Prostate gland (tissue), 2 donors: ENCODE data around the gene ACVR1.

Experiments used
- POLR2A ChIP-seq: fragments of 450-650 bp; IDR thresholded peaks from one replicate; pipeline ENCODE4 v1.6.1; 2016; ENCODE audit warnings: antibody characterized with exemption, mild to moderate bottlenecking
- TF ChIP-seq, protein P1 (sequence below), 4 experiments: fragments of 200-600 bp in 2 of 4; fragments of 450-650 bp in 2 of 4; sonication (generic) in 2 of 4; IDR thresholded peaks; 1 replicate in 3 of 4; 2 replicates in 1 of 4; pipeline ENCODE4 v1.5.1; 2016 to 2019; ENCODE audit warnings: antibody characterized with exemption in 4 of 4, mild to moderate bottlenecking in 2 of 4, moderate library complexity in 2 of 4

DNA sequence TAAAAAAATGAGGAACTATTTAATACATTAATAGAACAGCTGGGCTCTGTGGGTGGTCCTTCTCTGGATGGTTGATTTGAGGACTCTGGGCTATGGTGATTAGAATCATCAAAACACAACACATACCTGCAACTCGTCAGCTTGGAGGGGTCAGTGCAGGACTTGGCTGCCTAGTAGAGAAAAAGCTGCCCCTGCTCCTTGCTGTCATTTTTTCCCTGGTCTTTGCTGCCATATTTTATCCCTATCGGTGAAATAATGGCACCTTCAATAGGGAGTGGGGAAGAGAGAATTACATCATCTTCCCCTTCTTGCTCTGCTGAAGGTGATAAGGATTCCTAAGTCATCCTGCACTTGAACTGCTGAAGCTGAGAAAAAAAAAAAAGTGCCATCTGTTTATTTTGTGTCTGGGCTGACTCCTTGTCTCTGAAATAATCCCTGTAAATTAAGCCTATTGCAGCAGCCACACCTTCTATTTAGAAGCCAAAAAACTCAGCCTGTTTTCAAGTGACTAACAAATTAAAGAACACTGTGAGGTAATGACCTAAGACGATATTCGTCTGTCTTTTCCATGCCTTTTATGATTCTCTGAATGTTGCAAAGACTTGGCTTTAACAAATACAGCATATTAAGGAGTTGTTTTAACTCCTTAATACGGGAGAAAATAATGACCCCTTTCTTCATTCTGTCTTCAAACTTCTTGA lies 89.3 kb downstream of the ACVR1 start:
- TF ChIP-seq, protein P1, sequence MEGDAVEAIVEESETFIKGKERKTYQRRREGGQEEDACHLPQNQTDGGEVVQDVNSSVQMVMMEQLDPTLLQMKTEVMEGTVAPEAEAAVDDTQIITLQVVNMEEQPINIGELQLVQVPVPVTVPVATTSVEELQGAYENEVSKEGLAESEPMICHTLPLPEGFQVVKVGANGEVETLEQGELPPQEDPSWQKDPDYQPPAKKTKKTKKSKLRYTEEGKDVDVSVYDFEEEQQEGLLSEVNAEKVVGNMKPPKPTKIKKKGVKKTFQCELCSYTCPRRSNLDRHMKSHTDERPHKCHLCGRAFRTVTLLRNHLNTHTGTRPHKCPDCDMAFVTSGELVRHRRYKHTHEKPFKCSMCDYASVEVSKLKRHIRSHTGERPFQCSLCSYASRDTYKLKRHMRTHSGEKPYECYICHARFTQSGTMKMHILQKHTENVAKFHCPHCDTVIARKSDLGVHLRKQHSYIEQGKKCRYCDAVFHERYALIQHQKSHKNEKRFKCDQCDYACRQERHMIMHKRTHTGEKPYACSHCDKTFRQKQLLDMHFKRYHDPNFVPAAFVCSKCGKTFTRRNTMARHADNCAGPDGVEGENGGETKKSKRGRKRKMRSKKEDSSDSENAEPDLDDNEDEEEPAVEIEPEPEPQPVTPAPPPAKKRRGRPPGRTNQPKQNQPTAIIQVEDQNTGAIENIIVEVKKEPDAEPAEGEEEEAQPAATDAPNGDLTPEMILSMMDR (IDR thresholded peaks at IDR 0.05): no peak
- TF ChIP-seq POLR2A: no peak
